Muscle of arm (tissue), 12 donors: ENCODE measurements around the gene RIMBP3C. TPM values are rescaled to one million over a fixed set of nuclear protein-coding genes. Genes with fewer than 3 reads are reported as not detected.
A peak's percentile ranks its signal among the peaks of the same experiment; 100 is the strongest.
"Not testable (repeated sequence)": the region's sequence is repeated elsewhere in the genome, so short reads cannot be mapped to it uniquely, and the experiment has no call there.

ENCODE experiments used
- DNase-seq: peaks from one replicate; pipeline ENCODE4 v3.0.0-alpha.2; 2013
- polyA plus RNA-seq, 12 donors: library from polyadenylated mRNA; unstranded; fragments of 120-200 nt; gene quantifications; one replicate each; pipeline ENCODE4 v1.2.1, GENCODE V29; 2013; ENCODE audit not compliant: insufficient read length in 12 of 12

RIMBP3C gene
- polyA plus RNA-seq, 12 donors: 0.10 to 0.84 (median 0.32) TPM; not detected in 2

- no peak for DNase-seq
Measured at GRCh38 chr22:21573750-21574494, 22.7 kb upstream of the RIMBP3C start.

GRCh38 chr22:21573293-21573734 lies 22.1 kb upstream of the RIMBP3C start:
- DNase-seq: no peak

- DNase-seq: no peak
Measured at GRCh38 chr22:21571679-21572078, 20.4 kb upstream of the RIMBP3C start.

GRCh38 chr22:21570398-21570797 lies 19.1 kb upstream of the RIMBP3C start:
- DNase-seq: no peak

GRCh38 chr22:21569459-21570170 lies 18.4 kb upstream of the RIMBP3C start:
- no peak for DNase-seq

- not testable (repeated sequence) for DNase-seq
Measured at GRCh38 chr22:21569076-21569427, 17.8 kb upstream of the RIMBP3C start.

- DNase-seq: no peak
Measured at GRCh38 chr22:21568347-21569075, 17.2 kb upstream of the RIMBP3C start.

- peak; percentile 82 for DNase-seq
Measured at GRCh38 chr22:21567456-21568346, 16.4 kb upstream of the RIMBP3C start, which contains the start of gene UBE2L3. TSS of gene UBE2L3 (plus strand) at chr22:21567714. CDS start at chr22:21567745, 31 bp downstream.

- DNase-seq: no peak
Measured at GRCh38 chr22:21564411-21564810, 13.2 kb upstream of the RIMBP3C start.

- DNase-seq: no peak
Measured at GRCh38 chr22:21563912-21564311, 12.7 kb upstream of the RIMBP3C start.

- DNase-seq: not testable (repeated sequence)
Measured at GRCh38 chr22:21560657-21561056, 9.4 kb upstream of the RIMBP3C start.

GRCh38 chr22:21559345-21560125 lies 8.3 kb upstream of the RIMBP3C start:
- DNase-seq: not testable (repeated sequence)

- DNase-seq: not testable (repeated sequence)
Measured at GRCh38 chr22:21550678-21551047, 598 bp downstream of the RIMBP3C start.

- not testable (repeated sequence) for DNase-seq
Measured at GRCh38 chr22:21550008-21550677, 1.1 kb downstream of the RIMBP3C start.

GRCh38 chr22:21549558-21549957 lies 1.7 kb downstream of the RIMBP3C start:
- DNase-seq: not testable (repeated sequence)

GRCh38 chr22:21544432-21545322 lies 6.6 kb downstream of the RIMBP3C start:
- DNase-seq: not testable (repeated sequence)

- not testable (repeated sequence) for DNase-seq
Measured at GRCh38 chr22:21539862-21540261, 11.4 kb downstream of the RIMBP3C start.

- not testable (repeated sequence) for DNase-seq
Measured at GRCh38 chr22:21532863-21533648, 18.2 kb downstream of the RIMBP3C start.
